Right lobe of liver (tissue), 4 donors: ENCODE results near the gene PRR15L.

Experiments used
- POLR2A ChIP-seq: fragments of 450-650 bp; IDR thresholded peaks from one replicate; pipeline ENCODE4 v1.6.1; 2017; ENCODE audit warnings: antibody characterized with exemption, mild to moderate bottlenecking
- TF ChIP-seq, protein P1 (sequence below), 4 donors: fragments of 200-600 bp in 3 of 4; fragments of 450-650 bp in 1 of 4; IDR thresholded peaks; one replicate each; pipeline versions ENCODE4 v1.5.1 to v1.8.0; 2016 to 2022; ENCODE audit warnings: antibody characterized with exemption in 4 of 4, mild to moderate bottlenecking in 2 of 4
- donor health status: DM: no; HTN: no; CAD: no.
- donor health status: DM: no; HTN: no; CAD: no.
- donor health status: DM: no; HTN: yes; CAD: no.

DNA sequence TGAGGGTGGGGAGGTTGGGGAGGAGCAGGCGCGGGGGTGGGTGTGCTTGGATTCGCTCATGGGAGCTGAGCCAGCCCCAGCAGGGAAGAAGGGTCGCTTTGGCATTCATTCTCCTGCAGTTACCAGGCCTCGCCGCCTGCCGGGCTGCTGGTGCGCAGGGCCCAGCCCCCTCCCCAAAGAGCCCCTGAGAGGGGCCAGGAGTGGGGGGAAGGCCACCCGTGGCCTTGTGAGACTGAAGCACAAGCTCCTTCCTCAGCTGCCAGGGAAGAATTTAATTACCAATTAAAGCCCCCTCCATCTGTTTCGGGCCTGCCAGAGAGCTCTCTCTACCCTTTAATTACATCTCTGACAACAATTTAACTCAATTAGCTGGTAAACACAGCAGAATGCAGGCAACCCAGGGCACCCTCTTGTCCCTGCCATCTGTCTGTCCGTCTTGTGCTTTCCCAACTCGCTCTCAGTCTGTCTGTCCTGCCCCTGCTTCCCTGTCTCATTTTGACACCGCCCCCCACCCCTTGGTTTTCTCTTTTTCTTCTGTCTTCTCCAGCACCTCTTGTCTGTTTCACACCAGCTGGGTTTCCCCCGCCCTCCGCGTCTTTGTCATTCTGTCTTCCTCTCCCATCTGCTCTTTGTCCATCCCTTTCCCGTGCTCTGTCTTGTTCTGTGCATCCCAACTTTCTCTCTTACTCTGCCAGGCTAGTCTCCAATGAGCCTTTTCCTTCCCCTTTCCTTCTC, 45.9 kb upstream of the PRR15L start:
- no peak for TF ChIP-seq POLR2A
- TF ChIP-seq, protein P1, sequence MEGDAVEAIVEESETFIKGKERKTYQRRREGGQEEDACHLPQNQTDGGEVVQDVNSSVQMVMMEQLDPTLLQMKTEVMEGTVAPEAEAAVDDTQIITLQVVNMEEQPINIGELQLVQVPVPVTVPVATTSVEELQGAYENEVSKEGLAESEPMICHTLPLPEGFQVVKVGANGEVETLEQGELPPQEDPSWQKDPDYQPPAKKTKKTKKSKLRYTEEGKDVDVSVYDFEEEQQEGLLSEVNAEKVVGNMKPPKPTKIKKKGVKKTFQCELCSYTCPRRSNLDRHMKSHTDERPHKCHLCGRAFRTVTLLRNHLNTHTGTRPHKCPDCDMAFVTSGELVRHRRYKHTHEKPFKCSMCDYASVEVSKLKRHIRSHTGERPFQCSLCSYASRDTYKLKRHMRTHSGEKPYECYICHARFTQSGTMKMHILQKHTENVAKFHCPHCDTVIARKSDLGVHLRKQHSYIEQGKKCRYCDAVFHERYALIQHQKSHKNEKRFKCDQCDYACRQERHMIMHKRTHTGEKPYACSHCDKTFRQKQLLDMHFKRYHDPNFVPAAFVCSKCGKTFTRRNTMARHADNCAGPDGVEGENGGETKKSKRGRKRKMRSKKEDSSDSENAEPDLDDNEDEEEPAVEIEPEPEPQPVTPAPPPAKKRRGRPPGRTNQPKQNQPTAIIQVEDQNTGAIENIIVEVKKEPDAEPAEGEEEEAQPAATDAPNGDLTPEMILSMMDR (IDR thresholded peaks at IDR 0.05), result no peak
